Tibial artery (tissue), 4 donors: ENCODE measurements around the gene ZNF667.

Experiments used
- DNase-seq, 2 donors: peaks; one replicate each; pipeline ENCODE4 v3.0.0-alpha.2; 2019
- H3K27ac ChIP-seq, 2 donors: fragments of 200-600 bp; sonication (generic) in 1 of 2; 1 replicate in 1 of 2; 2 replicates in 1 of 2; pipeline ENCODE4 v1.5.1; 2018 to 2019; ENCODE audit warnings: mild to moderate bottlenecking in 1 of 2
- H3K27me3 ChIP-seq, 2 donors: fragments of 200-600 bp; sonication (generic) in 1 of 2; one replicate each; pipeline versions ENCODE4 v1.5.1 to v1.6.0; 2016 to 2019
- H3K36me3 ChIP-seq, 3 donors: fragments of 200-600 bp; sonication (generic) in 2 of 3; one replicate each; pipeline ENCODE4 v1.5.1; 2016 to 2019; ENCODE audit warnings: mild to moderate bottlenecking in 2 of 3
- H3K4me1 ChIP-seq, 4 donors: fragments of 200-600 bp; sonication (generic) in 2 of 4; 1 replicate in 3 of 4; 2 replicates in 1 of 4; pipeline ENCODE4 v1.5.1; 2016 to 2019
- H3K4me3 ChIP-seq, 2 donors: fragments of 200-600 bp; sonication (generic) in 1 of 2; 1 replicate in 1 of 2; 2 replicates in 1 of 2; pipeline ENCODE4 v1.5.1; 2018 to 2019; ENCODE audit warnings: mild to moderate bottlenecking in 2 of 2
- H3K9me3 ChIP-seq, 3 donors: fragments of 200-600 bp; sonication (generic) in 1 of 3; one replicate each; pipeline ENCODE4 v1.5.1; 2016 to 2019
- intact Hi-C: fragments of 100-400 bp; cut with DNase I; formaldehyde crosslinking; loops from one replicate; pipeline ENCODE4 v1.15.0; 2023; ENCODE audit warnings: low total_unique reads
- TF ChIP-seq, protein P1 (sequence below), 2 experiments: fragments of 200-600 bp in 1 of 2; fragments of 450-650 bp in 1 of 2; IDR thresholded peaks; one replicate each; pipeline ENCODE4 v1.5.1; 2017 to 2019; ENCODE audit warnings: antibody characterized with exemption in 2 of 2, mild to moderate bottlenecking in 1 of 2, moderate library complexity in 1 of 2

Gene ZNF667

DNA sequence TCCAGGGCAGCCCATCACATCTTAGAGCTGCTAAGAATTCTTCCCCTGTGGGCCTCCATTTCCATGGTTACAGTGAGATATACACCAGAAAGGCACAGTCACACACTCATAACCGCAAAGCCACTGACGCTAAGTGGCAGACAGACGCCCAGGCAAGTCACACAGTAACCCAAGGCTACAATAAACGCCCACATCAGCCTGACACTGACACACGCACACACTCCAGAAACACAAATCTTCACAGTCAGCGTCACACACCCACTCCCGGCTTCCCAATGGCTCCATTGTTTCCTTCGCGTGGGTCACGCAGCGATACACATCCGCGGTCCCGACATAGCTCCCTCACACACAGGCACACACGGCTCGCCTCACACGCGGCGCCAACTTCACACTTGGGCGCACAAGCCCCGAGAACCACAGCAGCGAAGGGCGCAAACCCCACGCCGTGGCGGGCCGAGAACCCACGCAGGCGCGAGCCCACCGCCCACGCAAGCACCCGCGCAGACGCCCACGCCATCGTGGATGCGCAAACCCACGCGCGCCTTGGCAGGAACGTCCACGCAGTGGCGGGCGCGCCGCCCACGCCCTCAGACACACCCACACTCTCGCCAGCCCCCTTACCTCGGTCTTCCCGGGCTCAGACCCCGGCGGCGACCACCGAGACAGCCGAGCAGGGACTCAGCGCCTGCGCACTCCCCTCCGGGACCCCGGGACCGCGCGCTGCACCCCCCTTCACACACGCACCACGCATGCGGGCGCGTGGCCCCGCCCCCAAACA is at the start of gene ZNF667:
Gene ZNF667, minus strand, starts transcription at position 695 of the 778 bp plus-strand sequence. CDS start 14,975 bp downstream, outside the sequence.
- H3K9me3 ChIP-seq: peaks cover 0 to 51% (median 28%) of the 10 kb centered on the region in 3 donors
- H3K27ac ChIP-seq: peak within 1 kb of the TSS; percentile 77 to 82
- H3K4me3 ChIP-seq: peak within 1 kb of the TSS; percentile 65 to 81
- H3K4me1 ChIP-seq: peaks cover 0 to 22% (median 16%) of the 10 kb centered on the region in 4 donors
- DNase-seq: no peak
- no peaks in the 10 kb centered on the region for H3K27me3 ChIP-seq
- intact Hi-C loops: no loop called here
- TF ChIP-seq, protein P1, sequence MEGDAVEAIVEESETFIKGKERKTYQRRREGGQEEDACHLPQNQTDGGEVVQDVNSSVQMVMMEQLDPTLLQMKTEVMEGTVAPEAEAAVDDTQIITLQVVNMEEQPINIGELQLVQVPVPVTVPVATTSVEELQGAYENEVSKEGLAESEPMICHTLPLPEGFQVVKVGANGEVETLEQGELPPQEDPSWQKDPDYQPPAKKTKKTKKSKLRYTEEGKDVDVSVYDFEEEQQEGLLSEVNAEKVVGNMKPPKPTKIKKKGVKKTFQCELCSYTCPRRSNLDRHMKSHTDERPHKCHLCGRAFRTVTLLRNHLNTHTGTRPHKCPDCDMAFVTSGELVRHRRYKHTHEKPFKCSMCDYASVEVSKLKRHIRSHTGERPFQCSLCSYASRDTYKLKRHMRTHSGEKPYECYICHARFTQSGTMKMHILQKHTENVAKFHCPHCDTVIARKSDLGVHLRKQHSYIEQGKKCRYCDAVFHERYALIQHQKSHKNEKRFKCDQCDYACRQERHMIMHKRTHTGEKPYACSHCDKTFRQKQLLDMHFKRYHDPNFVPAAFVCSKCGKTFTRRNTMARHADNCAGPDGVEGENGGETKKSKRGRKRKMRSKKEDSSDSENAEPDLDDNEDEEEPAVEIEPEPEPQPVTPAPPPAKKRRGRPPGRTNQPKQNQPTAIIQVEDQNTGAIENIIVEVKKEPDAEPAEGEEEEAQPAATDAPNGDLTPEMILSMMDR (IDR thresholded peaks at IDR 0.05): no peak
- H3K36me3 ChIP-seq: peaks cover 29 to 39% (median 36%) of the 10 kb centered on the region in 3 donors

DNA sequence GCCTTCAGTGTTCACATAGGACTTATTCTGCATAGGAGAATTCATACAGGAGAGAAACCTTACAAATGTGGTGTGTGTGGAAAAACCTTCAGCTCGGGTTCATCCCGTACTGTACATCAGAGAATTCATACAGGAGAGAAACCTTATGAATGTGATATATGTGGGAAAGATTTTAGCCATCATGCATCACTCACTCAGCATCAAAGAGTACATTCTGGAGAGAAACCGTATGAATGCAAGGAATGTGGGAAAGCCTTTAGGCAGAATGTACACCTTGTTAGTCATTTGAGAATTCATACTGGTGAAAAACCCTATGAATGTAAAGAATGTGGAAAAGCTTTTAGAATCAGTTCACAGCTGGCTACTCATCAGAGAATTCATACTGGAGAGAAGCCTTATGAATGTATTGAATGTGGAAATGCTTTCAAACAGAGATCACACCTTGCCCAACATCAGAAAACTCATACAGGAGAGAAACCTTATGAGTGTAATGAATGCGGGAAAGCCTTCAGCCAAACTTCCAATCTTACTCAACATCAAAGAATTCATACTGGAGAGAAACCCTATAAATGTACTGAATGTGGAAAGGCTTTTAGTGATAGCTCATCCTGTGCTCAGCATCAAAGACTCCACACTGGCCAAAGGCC is 48.2 kb upstream of the ZNF667 start:
- TF ChIP-seq, protein P1 (IDR thresholded peaks at IDR 0.05): no peak
- Histone ChIP-seq H3K27me3 (no peaks in the 10 kb centered on the region), H3K9me3 (peaks cover 32 to 100% (median 97%) of the 10 kb centered on the region in 3 donors), H3K36me3 (peaks cover 64 to 82% (median 80%) of the 10 kb centered on the region in 3 donors), H3K4me3 (no peak overlapping the region), H3K4me1 (no peaks in the 10 kb centered on the region), H3K27ac (no peak overlapping the region)
- intact Hi-C loops: no loop called here
- no peak for DNase-seq

GRCh38 chr19:56508290-56508778 is 31.2 kb upstream of the ZNF667 start:
- no peaks in the 10 kb centered on the region for H3K27me3 ChIP-seq
- H3K27ac ChIP-seq: peak overlapping the region; percentile 97 to 99
- H3K4me3 ChIP-seq: peak overlapping the region; percentile 69 to 82
- intact Hi-C loops: loop anchor here (10.0 kb wide), 1 partner anchor 86 kb away; the partner anchor contains the start of gene ZNF71
- peaks cover 0 to 8% (median 4%) of the 10 kb centered on the region in 4 donors for H3K4me1 ChIP-seq
- DNase-seq: peak in 1 of 2 donors; percentile 63
- H3K9me3 ChIP-seq: peaks cover 0 to 22% (median 0%) of the 10 kb centered on the region in 3 donors
- H3K36me3 ChIP-seq: peaks cover 16 to 22% (median 19%) of the 10 kb centered on the region in 3 donors
- TF ChIP-seq, protein P1 (IDR thresholded peaks at IDR 0.05): no peak

DNA sequence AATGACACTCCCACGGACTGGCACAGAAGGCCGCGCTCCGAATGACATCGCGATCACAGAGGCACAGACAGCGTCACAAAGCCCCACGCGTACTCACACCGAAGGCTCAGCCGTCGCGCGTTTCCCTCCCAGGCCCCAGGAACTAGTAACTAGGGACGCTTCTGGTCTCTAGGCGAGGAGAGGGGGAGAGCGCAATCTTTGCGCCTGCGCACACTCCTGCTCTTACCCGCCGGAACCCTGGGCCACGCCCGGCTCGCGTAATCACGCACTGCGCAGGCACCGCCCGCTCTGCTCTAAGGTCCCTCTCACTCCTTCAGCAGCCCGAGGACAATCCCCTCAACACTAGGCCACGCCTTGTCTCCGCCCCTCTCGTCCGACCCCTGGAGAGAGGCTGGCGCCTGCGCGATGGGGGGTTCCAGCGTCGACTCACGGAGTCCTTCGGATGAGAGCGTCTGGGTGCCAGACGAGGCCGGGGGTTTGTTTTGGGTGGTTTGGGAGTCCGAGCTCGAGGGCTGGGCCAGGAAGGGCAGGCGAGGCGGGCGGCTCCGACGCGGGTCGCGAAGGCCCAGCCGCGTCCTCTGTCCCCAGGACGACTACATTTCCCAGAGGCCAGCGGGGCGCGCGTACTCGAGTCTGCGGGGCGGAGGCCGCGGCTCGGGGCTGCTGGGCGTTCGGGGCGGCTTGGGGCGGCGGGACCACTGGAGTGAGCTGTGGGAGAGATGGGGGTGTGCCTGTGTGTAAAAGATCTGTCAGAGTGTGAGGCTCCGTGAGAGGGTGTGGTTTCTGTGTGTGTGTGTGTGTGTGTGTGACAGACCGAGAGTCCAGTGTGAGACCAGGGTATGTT is 30.5 kb upstream of the ZNF667 start, which contains the start of gene ZNF471:
Gene ZNF471, plus strand, starts transcription at position 410 of the 844 bp plus-strand sequence. CDS start 3,717 bp downstream, outside the sequence.
- H3K27me3 ChIP-seq: no peaks in the 10 kb centered on the region
- intact Hi-C loops: loop anchor here (10.0 kb wide), 1 partner anchor 87 kb away; the partner anchor contains the start of gene ZNF71
- TF ChIP-seq, protein P1 (IDR thresholded peaks at IDR 0.05): no peak
- peaks cover 9 to 15% (median 12%) of the 10 kb centered on the region in 3 donors for H3K36me3 ChIP-seq
- H3K9me3 ChIP-seq: peaks cover 0 to 17% (median 0%) of the 10 kb centered on the region in 3 donors
- peak; percentile 99 for DNase-seq
- H3K4me3 ChIP-seq: peak within 1 kb of the TSS; percentile 69 to 82
- peaks cover 0 to 8% (median 4%) of the 10 kb centered on the region in 4 donors for H3K4me1 ChIP-seq
- peak within 1 kb of the TSS; percentile 97 to 99 for H3K27ac ChIP-seq
